Measurements from ENCODE around the gene HK2. TPM values are rescaled to one million over a fixed set of nuclear protein-coding genes. Genes with fewer than 3 reads are reported as not detected.

HK2 gene
- total and polyA plus RNA-seq, 12 donors, result 3.4 to 43.4 (median 13.1) TPM

GRCh38 chr2:74927621-74928020, 93.7 kb downstream of the HK2 start:
- H3K36me3 ChIP-seq, result no peaks in the 10 kb centered on the region
- WGBS, 2 donors, result 82 to 88% methylated on average over 5 of the region's 5 CpGs
- intact Hi-C loops (cut with DNase I), result loop anchor here in 4 of 10 donors (10.0 kb wide), 6 partner anchors 127 to 697 kb away; partner anchors contain the start of gene TACR1 (in 1 of the 4)

GRCh38 chr2:74930811-74931486, 97.0 kb downstream of the HK2 start:
- Histone ChIP-seq H3K9me3 (no peaks in the 10 kb centered on the region), H3K27ac (no peak overlapping the region), H3K27me3 (peaks cover 0 to 5% (median 0%) of the 10 kb centered on the region in 7 donors), H3K4me3 (no peak overlapping the region), H3K4me1 (no peaks in the 10 kb centered on the region), H3K36me3 (no peaks in the 10 kb centered on the region)
- DNase-seq (no peak), ATAC-seq (no peak)
- WGBS, 2 donors, result 83 to 97% methylated on average over 8 of the region's 8 CpGs
- intact Hi-C loops (cut with DNase I), result no loop called here
- no peak for TF ChIP-seq CTCF (IDR thresholded peaks at IDR 0.05)

More at GRCh38 chr2:74927621-74928020, 93.7 kb downstream of the HK2 start:
- ATAC-seq, result no peak
- Histone ChIP-seq H3K4me1 (peaks cover 0 to 12% (median 0%) of the 10 kb centered on the region in 9 donors), H3K27ac (no peak overlapping the region), H3K4me3 (no peak overlapping the region), H3K27me3 (no peaks in the 10 kb centered on the region), H3K9me3 (no peaks in the 10 kb centered on the region)
- TF ChIP-seq CTCF (IDR thresholded peaks at IDR 0.05), result no peak
- no peak for DNase-seq

- 68 to 95% methylated on average over 2 of the region's 2 CpGs for WGBS, 2 donors
- DNase-seq, result no peak
- H3K4me3 ChIP-seq, result no peak overlapping the region
- no peak for TF ChIP-seq CTCF (IDR thresholded peaks at IDR 0.05)
- intact Hi-C loops (cut with DNase I), result no loop called here
- H3K4me1 ChIP-seq, result no peaks in the 10 kb centered on the region
- H3K27me3 ChIP-seq, result peaks cover 0 to 5% (median 0%) of the 10 kb centered on the region in 7 donors
- ATAC-seq, result no peak
- no peaks in the 10 kb centered on the region for H3K9me3 ChIP-seq
- no peak overlapping the region for H3K27ac ChIP-seq
- H3K36me3 ChIP-seq, result no peaks in the 10 kb centered on the region
These were observed 98.0 kb downstream of the HK2 start for GRCh38 chr2:74931940-74932339.

- Histone ChIP-seq H3K27ac (no peak overlapping the region), H3K4me1 (no peaks in the 10 kb centered on the region), H3K36me3 (no peaks in the 10 kb centered on the region), H3K27me3 (peaks cover 0 to 11% (median 0%) of the 10 kb centered on the region in 7 donors), H3K9me3 (no peaks in the 10 kb centered on the region), H3K4me3 (no peak overlapping the region)
- TF ChIP-seq CTCF (IDR thresholded peaks at IDR 0.05), result no peak
- DNase-seq, result no peak
- intact Hi-C loops (cut with DNase I), result no loop called here
- ATAC-seq, result no peak
- WGBS, 2 donors, result 76 to 89% methylated on average over 4 of the region's 4 CpGs
These were observed 102.1 kb downstream of the HK2 start for GRCh38 chr2:74935975-74936391.

Measured in heart right ventricle (tissue), 16 donors.